IMR-90 (cell line): ENCODE data around the gene PRM3. TPM values are rescaled to one million over a fixed set of nuclear protein-coding genes. Genes with fewer than 3 reads are reported as not detected.
A peak's percentile ranks its signal among the peaks of the same experiment; 100 is the strongest.

Experiments used
- ATAC-seq: fragments of 200-7000 bp; cut with Tn5 transposase; 2 replicates; pipeline ENCODE4 v1.9.1; 2020; ENCODE audit warnings: low read depth, mild to moderate bottlenecking, moderate library complexity
- BruUV-seq: library from RNA; stranded (reverse); fragments of 400-500 nt; replicated peaks from 2 replicates; lab custom pipeline; 2021; lab: Mats Ljungman, UMichigan
- CTCF ChIA-PET: fragments of 300-600 bp; formaldehyde crosslinking; extraction: SDS; loops from one replicate; lab custom pipeline; 2021; ENCODE audit warnings: antibody characterized with exemption; lab: Yijun Ruan, JAX
- POLR2A ChIA-PET: fragments of 300-600 bp; sonication (Branson Sonifier 250); formaldehyde crosslinking; loops from one replicate; lab custom pipeline; 2022; ENCODE audit warnings: antibody characterized with exemption; ENCODE audit not compliant: unreplicated experiment; lab: Charles Lee
- DNase-seq: peaks from one replicate; pipeline ENCODE4 v3.0.0; 2013
- H2AFZ ChIP-seq: replicated peaks from 2 replicates; pipeline ENCODE3; 2013; ENCODE audit warnings: low read length, mild to moderate bottlenecking; ENCODE audit not compliant: poor library complexity
- H2AK5ac ChIP-seq: 2 replicates; pipeline ENCODE4 v1.6.1; 2013; ENCODE audit warnings: low read depth, low read length, inconsistent platforms
- H2AK9ac ChIP-seq: replicated peaks from 2 replicates; pipeline ENCODE3; 2013; ENCODE audit warnings: mild to moderate bottlenecking, low read depth, low read length, moderate library complexity; ENCODE audit not compliant: poor library complexity
- H2BK120ac ChIP-seq: 2 replicates; pipeline ENCODE4 v1.6.1; 2013; ENCODE audit warnings: low read depth, low read length, inconsistent platforms
- H2BK15ac ChIP-seq: 3 replicates; pipeline ENCODE4 v1.6.1; 2013; ENCODE audit warnings: low read depth, low read length, inconsistent platforms
- H2BK20ac ChIP-seq: 2 replicates; pipeline ENCODE4 v1.6.1; 2013; ENCODE audit warnings: low read depth, mild to moderate bottlenecking, inconsistent platforms, low read length, moderate library complexity
- H2BK5ac ChIP-seq: 2 replicates; pipeline ENCODE4 v1.6.1; 2013; ENCODE audit warnings: mild to moderate bottlenecking, low read depth, low read length, inconsistent platforms; ENCODE audit not compliant: poor library complexity, severe bottlenecking
- H3K14ac ChIP-seq: replicated peaks from 2 replicates; pipeline ENCODE4 v1.6.1; 2013; ENCODE audit warnings: low read depth, low read length, inconsistent platforms
- H3K18ac ChIP-seq: 2 replicates; pipeline ENCODE4 v1.6.1; 2013; ENCODE audit warnings: low read depth, low read length, control low read depth
- H3K23ac ChIP-seq: 2 replicates; pipeline ENCODE4 v1.6.1; 2013; ENCODE audit warnings: low read depth, low read length, inconsistent platforms
- H3K27ac ChIP-seq: 2 replicates; pipeline ENCODE4 v1.5.1; 2013; ENCODE audit warnings: mild to moderate bottlenecking, control low read depth, low read length; ENCODE audit not compliant: insufficient read depth
- H3K27me3 ChIP-seq: 2 replicates; pipeline ENCODE4 v1.6.1; 2013; ENCODE audit warnings: low read length; ENCODE audit not compliant: control insufficient read depth, insufficient read depth
- H3K36me3 ChIP-seq: 2 replicates; pipeline ENCODE4 v1.6.1; 2013; ENCODE audit warnings: low read length, mixed read lengths; ENCODE audit not compliant: control insufficient read depth, insufficient read depth
- H3K4ac ChIP-seq: 2 replicates; pipeline ENCODE4 v1.6.1; 2013; ENCODE audit warnings: low read depth, low read length, inconsistent platforms
- H3K4me1 ChIP-seq: 2 replicates; pipeline ENCODE4 v1.6.1; 2013; ENCODE audit warnings: low read length, mixed read lengths; ENCODE audit not compliant: control insufficient read depth, insufficient read depth
- H3K4me2 ChIP-seq: 2 replicates; pipeline ENCODE4 v1.6.1; 2013; ENCODE audit warnings: low read depth, mild to moderate bottlenecking, control low read depth, low read length, moderate library complexity
- H3K4me3 ChIP-seq: 2 replicates; pipeline ENCODE4 v1.5.1; 2013; ENCODE audit warnings: low read depth, mild to moderate bottlenecking, control low read depth, low read length, moderate library complexity; ENCODE audit not compliant: insufficient read depth
- H3K56ac ChIP-seq: 2 replicates; pipeline ENCODE4 v1.6.1; 2013; ENCODE audit warnings: low read length, inconsistent platforms; ENCODE audit not compliant: insufficient read depth; ENCODE audit errors: extremely low read depth
- H3K79me1 ChIP-seq, 2 experiments: 2 replicates each; pipeline ENCODE4 v1.6.1; 2013; ENCODE audit warnings: low read length in 2 of 2, inconsistent platforms in 1 of 2, low read depth in 1 of 2
- H3K9ac ChIP-seq: 2 replicates; pipeline ENCODE4 v1.6.1; 2013; ENCODE audit warnings: low read depth, low read length, control low read depth
- H3K9me1 ChIP-seq: 2 replicates; pipeline ENCODE4 v1.6.1; 2013; ENCODE audit warnings: low read length, inconsistent platforms; ENCODE audit not compliant: insufficient read depth
- H3K9me3 ChIP-seq: 2 replicates; pipeline ENCODE4 v1.6.1; 2013; ENCODE audit warnings: low read length; ENCODE audit not compliant: control insufficient read depth, insufficient read depth
- H4K20me1 ChIP-seq: 2 replicates; pipeline ENCODE4 v1.6.1; 2013; ENCODE audit warnings: low read length, inconsistent platforms; ENCODE audit not compliant: insufficient read depth
- H4K5ac ChIP-seq: 2 replicates; pipeline ENCODE4 v1.6.1; 2013; ENCODE audit warnings: mild to moderate bottlenecking, low read depth, low read length, control low read depth
- H4K8ac ChIP-seq, 2 experiments: 2 replicates each; pipeline ENCODE4 v1.6.1; 2013; ENCODE audit warnings: low read depth in 2 of 2, low read length in 2 of 2, control low read depth in 1 of 2, inconsistent platforms in 1 of 2
- H4K91ac ChIP-seq: 2 replicates; pipeline ENCODE4 v1.6.1; 2013; ENCODE audit warnings: low read depth, low read length, inconsistent platforms; ENCODE audit not compliant: insufficient read depth
- BHLHE40 ChIP-seq: fragments of 150-350 bp; IDR thresholded peaks from 2 replicates; pipeline ENCODE4 v1.6.1; 2016; ENCODE audit warnings: mild to moderate bottlenecking, low read depth, low read length
- CTCF ChIP-seq: conservative IDR thresholded peaks from 2 replicates; pipeline ENCODE4 v1.5.1; 2012; ENCODE audit warnings: mild to moderate bottlenecking, low read depth, low read length, improper control_type of control experiment
- FOS ChIP-seq: fragments of 150-350 bp; IDR thresholded peaks from 2 replicates; pipeline ENCODE4 v1.6.1; 2016; ENCODE audit warnings: low read depth, low read length
- MAZ ChIP-seq: IDR thresholded peaks from 2 replicates; pipeline ENCODE4 v1.6.1; 2012; ENCODE audit warnings: low read depth, mild to moderate bottlenecking, low read length, improper control_type of control experiment, moderate library complexity, borderline replicate concordance
- NFE2L2 ChIP-seq: fragments of 150-350 bp; IDR thresholded peaks from 2 replicates; pipeline ENCODE4 v1.6.1; 2016; ENCODE audit warnings: low read depth, mild to moderate bottlenecking, low read length
- POLR2A ChIP-seq: IDR thresholded peaks from 2 replicates; pipeline ENCODE4 v1.6.1; 2012; ENCODE audit warnings: mild to moderate bottlenecking, low read depth, low read length
- RCOR1 ChIP-seq: IDR thresholded peaks from 2 replicates; pipeline ENCODE4 v1.6.1; 2012; ENCODE audit warnings: mild to moderate bottlenecking, low read length, improper control_type of control experiment; ENCODE audit not compliant: insufficient replicate concordance
- SMC3 ChIP-seq: fragments of 150-350 bp; IDR thresholded peaks from 2 replicates; pipeline ENCODE4 v1.6.1; 2016; ENCODE audit warnings: low read depth, mild to moderate bottlenecking, antibody characterized with exemption, low read length, moderate library complexity
- WGBS, 2 experiments: methylation state at CpG; one replicate each; pipeline versions ENCODE4 v1.1.5 to v1.1.7; 2013; ENCODE audit warnings: missing lambda C conversion rate in 2 of 2; ENCODE audit not compliant: insufficient read length in 1 of 2; ENCODE audit errors: extremely low coverage in 2 of 2; 5-methylcytosine and 5-hydroxymethylcytosine counted together
- dilution Hi-C: fragments of 300-500 bp; cut with HindIII; formaldehyde crosslinking; loops from one replicate; pipeline ENCODE4 v1.14.3; 2018; ENCODE audit warnings: low sequenced_read_pairs; ENCODE audit not compliant: unreplicated experiment
- in situ Hi-C: fragments of 300-500 bp; cut with MboI; formaldehyde crosslinking; loops from 3 replicates; pipeline ENCODE4 v1.14.3; 2019; ENCODE audit warnings: low sequenced_read_pairs, inconsistent platforms, mixed read lengths
- intact Hi-C: fragments of 100-400 bp; cut with micrococcal nuclease; formaldehyde crosslinking; loops from 2 replicates; pipeline ENCODE4 v1.10.0; 2022
- polyA plus RNA-seq, 3 experiments: library from polyadenylated mRNA; depleted of rRNA; stranded (reverse); fragments of >200 nt; gene quantifications; 2 replicates each; pipeline ENCODE4 v1.2.3, GENCODE V29; 2012; ENCODE audit warnings: low replicate concordance in 1 of 3
- total RNA-seq: library from RNA; depleted of rRNA; stranded (reverse); fragments of >200 nt; gene quantifications from 2 replicates; pipeline ENCODE4 v1.2.3, GENCODE V29; 2012

PRM3 gene
- total and polyA plus RNA-seq, 2 of the 4 experiments (the other 2 are of a cell fraction) = not detected

DNA sequence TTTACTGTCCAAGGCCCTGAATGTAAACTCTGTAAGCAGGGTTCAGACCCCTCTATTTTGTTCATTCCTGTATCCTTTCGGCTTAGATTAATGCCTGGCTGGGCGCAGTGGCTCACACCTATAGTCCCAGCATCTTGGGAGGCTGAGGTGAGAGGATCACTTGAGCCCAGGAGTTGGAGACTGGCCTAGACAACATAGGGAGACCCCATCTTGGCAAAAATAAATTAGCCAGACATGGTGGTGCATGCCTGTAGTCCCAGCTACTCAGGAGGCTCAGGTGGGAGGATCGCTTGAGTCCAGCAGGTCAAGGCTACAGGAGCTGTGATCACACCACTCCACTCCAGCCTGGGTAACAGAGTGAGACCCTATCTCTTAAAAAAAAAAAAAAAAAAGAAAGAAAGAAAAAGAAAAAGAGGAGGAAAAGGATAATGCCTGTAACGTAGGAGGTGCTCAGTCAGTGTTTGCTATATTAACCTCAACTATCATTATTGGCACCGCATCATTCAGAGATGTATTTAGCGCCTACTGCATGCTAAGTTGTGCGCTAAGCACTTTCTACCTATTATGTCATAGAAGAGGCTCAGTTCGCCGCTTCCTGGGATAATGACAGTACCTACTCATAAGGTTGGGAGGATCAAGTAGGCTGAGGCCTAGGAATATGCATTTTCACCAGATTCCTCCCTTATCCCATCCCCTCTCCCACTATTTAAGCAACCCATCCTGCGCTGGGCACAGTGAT lies 22.5 kb downstream of the PRM3 start:
- H3K4me3 ChIP-seq = no peak overlapping the region
- H3K4me1 ChIP-seq = peaks cover 11% of the 10 kb centered on the region
- no peak overlapping the region for H2BK15ac ChIP-seq
- no peaks in the 10 kb centered on the region for H3K9me3 ChIP-seq
- POLR2A ChIA-PET = interaction anchor here (1.0 kb wide), 1 partner anchor 146 kb away, joined by 5 read pairs; no protein-coding TSS in a partner anchor
- peak; percentile 59 for DNase-seq
- H3K9me1 ChIP-seq = peaks cover 9% of the 10 kb centered on the region; the same call in 1 of the 2 replicates
- intact Hi-C loops (loop anchor here (5.0 to 10.0 kb wide), 3 partner anchors 116 to 219 kb away; no protein-coding TSS in a partner anchor), in situ Hi-C loops (loop anchor here (5.0 kb wide), 2 partner anchors 149 to 284 kb away; no protein-coding TSS in a partner anchor), dilution Hi-C loops (no loop called here)
- H3K36me3 ChIP-seq = peaks cover 31% of the 10 kb centered on the region
- H3K4me2 ChIP-seq = no peak overlapping the region
- no peak for TF ChIP-seq POLR2A
- TF ChIP-seq BHLHE40 = no peak
- TF ChIP-seq CTCF = no peak
- no peak for TF ChIP-seq FOS
- no peak for TF ChIP-seq NFE2L2
- no peak for TF ChIP-seq SMC3
- TF ChIP-seq RCOR1 = no peak
- TF ChIP-seq MAZ = no peak
- H4K91ac ChIP-seq = no peak overlapping the region
- H3K9ac ChIP-seq = no peak overlapping the region
- no peak overlapping the region for H2AK5ac ChIP-seq
- H3K23ac ChIP-seq = no peak overlapping the region
- H2BK120ac ChIP-seq = no peak overlapping the region
- CTCF ChIA-PET = no interaction called here
- no CpG with 5 or more reads among the region's 10 CpGs for WGBS, 2 experiments
- H4K8ac ChIP-seq = 0 out of 4 replicates have a peak overlapping the region, but pooled peaks of 1 of the 2 experiments have one; percentile 33
- H2BK5ac ChIP-seq = no peak overlapping the region
- no peak overlapping the region; the same call in 1 of the 2 replicates for H3K27ac ChIP-seq
- no peak overlapping the region for H3K18ac ChIP-seq
- H2BK20ac ChIP-seq = no peak overlapping the region
- H4K20me1 ChIP-seq = peaks cover 52% of the 10 kb centered on the region
- no peak overlapping the region for H3K56ac ChIP-seq
- H3K27me3 ChIP-seq = no peaks in the 10 kb centered on the region
- BruUV-seq = no TSS peak
- H2AK9ac ChIP-seq = no peak overlapping the region
- H3K14ac ChIP-seq = no peak overlapping the region
- H3K79me1 ChIP-seq = peaks cover 14 to 34% of the 10 kb centered on the region in 2 experiments; a peak in 3 of 4 replicates
- H3K4ac ChIP-seq = no peak overlapping the region
- H2AFZ ChIP-seq = no peak overlapping the region
- ATAC-seq = no peak
- H4K5ac ChIP-seq = no peak overlapping the region
